GM20000 (cell line): Measurements from ENCODE around the gene STRIP1.
A peak's percentile ranks its signal among the peaks of the same experiment; 100 is the strongest.

Source experiments
- DNase-seq: peaks from one replicate; pipeline ENCODE4 v3.0.0; 2012; ENCODE audit warnings: low spot score
- TF ChIP-seq, protein P1 (sequence below): IDR thresholded peaks from 2 replicates; pipeline ENCODE4 v1.5.1; 2012; ENCODE audit warnings: mild to moderate bottlenecking, control low read depth; ENCODE audit errors: extremely low read depth, missing control alignments

Gene STRIP1

DNA sequence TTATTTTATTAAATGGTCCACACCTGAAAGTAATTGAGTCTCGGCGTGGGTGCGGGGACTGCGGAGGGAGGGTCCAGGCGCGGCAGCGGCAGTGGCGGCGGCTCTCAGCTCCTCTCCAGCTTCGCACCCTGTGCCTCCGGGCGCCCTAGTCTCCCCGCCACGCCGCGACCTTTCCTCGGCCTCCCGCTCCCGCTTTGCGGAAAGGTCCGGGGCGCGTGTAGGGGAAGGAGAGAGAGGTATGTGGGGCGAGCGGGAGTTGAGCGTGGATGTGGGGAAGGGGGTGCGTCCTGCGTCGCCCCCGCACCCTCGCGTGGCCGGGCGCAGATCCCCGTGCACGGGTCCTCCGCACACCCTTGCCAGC, 49.4 kb downstream of the STRIP1 start:
- DNase-seq, result no peak
- TF ChIP-seq, protein P1, sequence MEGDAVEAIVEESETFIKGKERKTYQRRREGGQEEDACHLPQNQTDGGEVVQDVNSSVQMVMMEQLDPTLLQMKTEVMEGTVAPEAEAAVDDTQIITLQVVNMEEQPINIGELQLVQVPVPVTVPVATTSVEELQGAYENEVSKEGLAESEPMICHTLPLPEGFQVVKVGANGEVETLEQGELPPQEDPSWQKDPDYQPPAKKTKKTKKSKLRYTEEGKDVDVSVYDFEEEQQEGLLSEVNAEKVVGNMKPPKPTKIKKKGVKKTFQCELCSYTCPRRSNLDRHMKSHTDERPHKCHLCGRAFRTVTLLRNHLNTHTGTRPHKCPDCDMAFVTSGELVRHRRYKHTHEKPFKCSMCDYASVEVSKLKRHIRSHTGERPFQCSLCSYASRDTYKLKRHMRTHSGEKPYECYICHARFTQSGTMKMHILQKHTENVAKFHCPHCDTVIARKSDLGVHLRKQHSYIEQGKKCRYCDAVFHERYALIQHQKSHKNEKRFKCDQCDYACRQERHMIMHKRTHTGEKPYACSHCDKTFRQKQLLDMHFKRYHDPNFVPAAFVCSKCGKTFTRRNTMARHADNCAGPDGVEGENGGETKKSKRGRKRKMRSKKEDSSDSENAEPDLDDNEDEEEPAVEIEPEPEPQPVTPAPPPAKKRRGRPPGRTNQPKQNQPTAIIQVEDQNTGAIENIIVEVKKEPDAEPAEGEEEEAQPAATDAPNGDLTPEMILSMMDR, result no peak

DNA sequence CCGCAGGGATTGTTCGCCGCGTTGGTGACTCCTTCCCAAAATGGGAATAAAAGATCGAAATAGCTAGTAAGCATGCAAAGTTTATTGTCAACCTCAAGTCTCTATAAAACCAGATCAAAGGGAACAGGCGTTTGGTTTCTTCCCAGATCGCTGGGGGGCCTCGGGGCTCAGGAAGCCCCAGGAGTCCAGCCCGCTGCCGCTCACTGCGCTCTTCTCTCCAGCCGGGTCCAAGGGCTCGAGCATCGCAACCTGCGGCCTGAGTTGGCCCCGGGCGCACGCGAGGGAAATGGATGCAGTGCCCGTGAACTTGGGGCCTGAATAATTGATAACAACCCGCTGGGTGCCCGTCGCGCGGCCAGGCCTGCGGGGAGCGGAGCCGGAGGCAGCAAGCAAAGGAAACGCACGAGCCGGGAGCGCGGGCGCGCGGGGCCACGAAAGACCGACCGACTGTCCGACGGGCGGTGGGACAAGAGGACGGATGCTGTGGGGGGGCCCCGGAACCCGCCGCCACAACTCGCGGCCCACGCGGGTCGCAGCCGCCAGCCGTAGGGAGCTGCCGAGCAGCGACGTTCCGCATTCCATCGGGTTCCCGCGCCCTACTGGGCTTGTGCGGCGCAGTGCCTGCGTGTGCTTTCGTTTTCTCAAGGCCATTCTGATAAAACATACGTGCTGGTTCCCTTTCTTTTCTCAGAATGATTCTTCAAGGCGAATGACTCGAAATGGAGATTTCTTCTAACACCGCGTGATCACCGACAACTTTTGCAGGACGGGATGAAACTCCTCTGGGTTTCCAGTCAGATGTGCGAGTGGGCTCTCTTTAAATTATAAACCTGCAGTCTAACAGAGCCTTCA, 50.0 kb downstream of the STRIP1 start:
- DNase-seq, result peak; percentile 76

DNA sequence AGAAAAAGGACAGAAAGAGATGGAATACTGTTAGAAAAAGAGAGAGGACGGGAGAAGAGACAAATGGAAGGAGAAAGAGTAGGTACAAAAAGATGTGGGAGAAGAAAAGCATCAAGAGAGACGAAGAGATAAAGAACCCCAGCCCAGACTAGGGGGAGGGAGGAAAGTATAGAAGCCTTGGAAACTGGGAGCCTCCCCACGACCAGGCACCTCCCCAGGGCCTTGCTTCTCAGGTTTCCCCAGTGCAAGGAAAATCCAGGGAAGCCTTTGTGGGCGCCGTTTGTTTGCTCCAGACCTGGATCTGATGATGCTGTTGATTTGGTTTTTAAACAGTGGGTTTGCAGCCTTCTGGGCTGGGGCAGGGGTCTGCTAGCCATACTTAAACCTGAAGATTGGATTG, 51.2 kb downstream of the STRIP1 start:
- DNase-seq, result no peak
- TF ChIP-seq, protein P1, result no peak

More for the DNA sequence above, 50.0 kb downstream of the STRIP1 start:
- TF ChIP-seq, protein P1, result no peak

DNA sequence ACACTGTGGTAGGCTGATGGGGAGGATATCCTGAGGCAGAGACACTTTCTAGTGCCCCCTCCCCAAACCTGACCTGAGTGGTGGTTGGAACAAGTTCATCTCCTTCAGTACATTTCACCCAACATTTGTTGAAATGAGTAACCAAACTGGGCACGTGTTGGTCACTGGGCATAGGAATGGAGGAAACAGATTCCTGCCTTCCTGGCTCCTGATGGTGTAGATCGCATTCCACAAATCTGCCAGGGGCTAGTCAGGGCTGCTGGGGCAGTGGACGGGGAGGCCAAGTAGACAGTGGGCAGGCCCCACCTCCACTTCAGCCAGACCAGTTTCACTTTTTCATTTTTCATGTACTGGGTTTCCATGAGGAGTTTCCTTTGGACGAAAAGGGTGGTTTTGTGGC, 52.5 kb downstream of the STRIP1 start:
- TF ChIP-seq, protein P1, result no peak
- DNase-seq, result no peak

DNA sequence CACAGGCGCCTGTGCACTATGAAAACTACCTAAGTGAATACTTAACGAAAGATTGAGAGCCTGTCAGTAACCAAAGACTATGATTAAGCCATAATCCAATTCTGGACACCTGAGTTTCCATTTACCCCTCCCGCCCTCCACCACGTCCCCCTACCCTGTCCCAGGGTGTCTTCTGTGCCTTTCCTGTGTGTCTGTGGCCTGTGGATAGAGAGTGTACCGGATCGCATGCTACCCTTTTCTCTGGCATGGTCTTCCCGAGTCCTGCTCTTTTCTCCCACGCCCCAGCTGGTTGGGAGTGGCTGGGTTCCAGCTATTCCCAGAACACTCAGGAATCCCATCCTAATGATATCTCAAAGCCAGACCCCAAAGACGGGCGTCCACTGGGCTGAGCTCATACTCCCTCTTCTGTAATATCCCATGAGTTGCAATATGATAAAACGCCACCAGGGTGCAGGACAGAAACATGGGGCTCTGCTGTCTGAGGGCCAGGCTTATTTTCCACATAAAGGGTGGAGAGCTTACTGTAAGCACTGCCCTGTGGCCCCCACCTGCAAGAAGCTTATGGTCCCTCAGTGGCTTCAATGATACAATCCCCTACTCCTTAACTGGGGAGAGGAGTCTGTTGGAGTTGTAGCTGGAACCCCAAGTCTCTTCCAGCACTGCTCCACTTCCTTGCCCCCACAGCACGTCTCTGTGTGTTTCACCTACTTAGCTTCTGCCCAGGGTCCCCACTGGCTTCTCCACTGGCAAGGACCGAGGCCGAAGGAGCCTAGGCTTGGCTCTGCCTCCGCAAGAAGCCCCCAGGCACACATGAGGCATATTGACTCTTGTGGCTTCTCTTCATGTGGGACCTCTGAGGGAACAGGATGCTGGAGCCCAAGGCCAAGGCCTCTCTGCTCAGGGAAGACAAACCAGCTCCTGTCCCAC, 53.7 kb downstream of the STRIP1 start:
- peak; percentile 84 for DNase-seq

DNA sequence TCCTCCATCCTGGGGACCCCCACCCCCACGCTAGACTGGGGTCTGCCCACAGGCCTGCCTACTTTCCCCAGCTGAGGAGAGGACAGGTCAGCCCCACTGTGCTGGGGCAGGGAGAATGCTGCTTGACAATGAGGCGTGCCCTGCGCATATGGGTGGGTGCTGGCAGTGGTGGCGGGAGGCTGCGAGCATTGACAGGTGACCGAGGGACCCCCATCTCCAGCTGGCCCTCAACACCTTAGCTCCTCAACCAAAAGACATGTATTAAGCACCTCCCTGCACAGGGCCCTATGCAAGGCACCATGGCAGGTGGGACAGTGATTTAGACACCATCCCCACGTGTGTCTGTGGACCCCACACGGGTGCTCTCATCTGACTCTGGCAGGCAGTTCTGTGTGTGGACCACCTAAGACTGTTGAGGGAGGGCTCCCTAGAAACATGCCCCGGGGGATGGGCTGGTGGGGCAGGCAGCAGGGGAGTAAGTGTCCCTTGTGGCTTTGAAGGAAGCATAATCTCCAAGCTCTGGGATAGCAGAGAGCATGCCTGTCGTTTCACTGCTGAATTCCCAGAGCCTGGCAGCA, 54.4 kb downstream of the STRIP1 start:
- TF ChIP-seq, protein P1, result no peak
- no peak for DNase-seq

More for the DNA sequence above, 53.7 kb downstream of the STRIP1 start:
- TF ChIP-seq, protein P1, result peak; percentile 70
